ENCODE data around the gene CCDC78.
"Not testable (repeated sequence)": the region's sequence is repeated elsewhere in the genome, so short reads cannot be mapped to it uniquely, and the experiment has no call there.

CCDC78 gene

GRCh38 chr16:751152-752006, 25.1 kb upstream of the CCDC78 start:
- H3K9ac ChIP-seq (ENCODE audit: low read depth, low read length): no peak overlapping the region; the same call in 1 of the 2 replicates
- no peaks in the 10 kb centered on the region for H3K36me3 ChIP-seq (ENCODE audit: insufficient read depth, low read length)
- H3K4me1 ChIP-seq (ENCODE audit: insufficient read depth, low read length): peaks cover 19% of the 10 kb centered on the region; the same call in 1 of the 2 replicates
- H3K9me3 ChIP-seq (ENCODE audit: control insufficient read depth, insufficient read depth, low read length): no peaks in the 10 kb centered on the region

GRCh38 chr16:750485-750884, 24.2 kb upstream of the CCDC78 start:
- no peaks in the 10 kb centered on the region for H3K9me3 ChIP-seq (ENCODE audit: control insufficient read depth, insufficient read depth, low read length)
- peaks cover 19% of the 10 kb centered on the region; the same call in 1 of the 2 replicates for H3K4me1 ChIP-seq (ENCODE audit: insufficient read depth, low read length)
- H3K9ac ChIP-seq (ENCODE audit: low read depth, low read length): no peak overlapping the region
- no peaks in the 10 kb centered on the region for H3K36me3 ChIP-seq (ENCODE audit: insufficient read depth, low read length)

- H3K9ac ChIP-seq (ENCODE audit: low read depth, low read length): no peak overlapping the region
- H3K36me3 ChIP-seq (ENCODE audit: insufficient read depth, low read length): no peaks in the 10 kb centered on the region
- peaks cover 19% of the 10 kb centered on the region; the same call in 1 of the 2 replicates for H3K4me1 ChIP-seq (ENCODE audit: insufficient read depth, low read length)
- H3K9me3 ChIP-seq (ENCODE audit: control insufficient read depth, insufficient read depth, low read length): no peaks in the 10 kb centered on the region
These were observed 22.8 kb upstream of the CCDC78 start for GRCh38 chr16:749010-749409.

- H3K36me3 ChIP-seq (ENCODE audit: insufficient read depth, low read length): no peaks in the 10 kb centered on the region
- no peaks in the 10 kb centered on the region for H3K9me3 ChIP-seq (ENCODE audit: control insufficient read depth, insufficient read depth, low read length)
- H3K4me1 ChIP-seq (ENCODE audit: insufficient read depth, low read length): peaks cover 19% of the 10 kb centered on the region; the same call in 1 of the 2 replicates
- no peak overlapping the region for H3K9ac ChIP-seq (ENCODE audit: low read depth, low read length)
These were observed 21.9 kb upstream of the CCDC78 start for GRCh38 chr16:747978-748746.

DNA sequence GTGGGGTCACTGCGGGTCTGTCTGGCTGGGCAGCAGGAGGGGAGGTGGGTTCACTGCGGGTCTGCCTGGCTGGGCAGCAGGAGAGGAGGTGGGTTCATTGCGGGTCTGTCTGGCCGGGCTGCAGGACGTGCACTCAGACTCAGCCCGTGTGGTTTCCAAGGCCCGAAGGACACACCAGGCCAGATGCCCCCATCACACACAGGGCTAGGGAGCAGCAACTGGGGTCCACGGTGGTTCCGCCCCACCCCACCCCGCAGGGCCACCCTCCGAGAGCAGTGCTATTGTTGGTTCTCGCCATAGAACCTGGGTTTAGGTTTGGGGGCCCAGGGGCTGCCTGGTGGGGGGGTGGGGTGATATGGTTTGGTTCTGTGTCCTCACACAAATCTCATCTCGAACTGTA, 20.4 kb upstream of the CCDC78 start:
- no peaks in the 10 kb centered on the region for H3K9me3 ChIP-seq (ENCODE audit: control insufficient read depth, insufficient read depth, low read length)
- H3K4me1 ChIP-seq (ENCODE audit: insufficient read depth, low read length): peaks cover 10% of the 10 kb centered on the region; the same call in 1 of the 2 replicates
- no peak overlapping the region for H3K9ac ChIP-seq (ENCODE audit: low read depth, low read length)
- H3K36me3 ChIP-seq (ENCODE audit: insufficient read depth, low read length): no peaks in the 10 kb centered on the region

DNA sequence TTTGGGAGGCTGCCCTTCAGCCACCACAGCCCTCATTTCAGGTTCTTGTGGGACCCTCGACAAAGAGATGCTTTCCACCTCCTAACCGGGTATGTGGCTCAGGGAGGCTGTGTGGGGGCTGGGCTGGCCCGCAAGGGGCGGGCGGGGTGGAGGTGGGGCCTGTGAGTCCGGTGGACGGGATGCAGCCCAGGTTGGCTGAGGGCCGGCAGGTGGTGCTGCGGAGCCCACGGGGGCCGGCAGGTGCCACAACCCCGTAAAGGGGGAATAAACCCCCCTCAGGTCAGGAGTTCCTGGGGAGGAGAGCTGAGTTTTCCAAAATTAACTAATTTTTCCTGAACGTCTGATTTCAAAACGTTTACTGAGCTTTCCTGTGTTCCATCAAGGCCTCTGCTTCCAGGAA, 19.5 kb upstream of the CCDC78 start:
- no peak overlapping the region for H3K9ac ChIP-seq (ENCODE audit: low read depth, low read length)
- no peaks in the 10 kb centered on the region for H3K36me3 ChIP-seq (ENCODE audit: insufficient read depth, low read length)
- H3K9me3 ChIP-seq (ENCODE audit: control insufficient read depth, insufficient read depth, low read length): no peaks in the 10 kb centered on the region
- H3K4me1 ChIP-seq (ENCODE audit: insufficient read depth, low read length): 0 out of 2 replicates have a peak, but pooled peaks cover 1% of the 10 kb centered on the region

- no peaks in the 10 kb centered on the region for H3K36me3 ChIP-seq (ENCODE audit: insufficient read depth, low read length)
- H3K4me1 ChIP-seq (ENCODE audit: insufficient read depth, low read length): 0 out of 2 replicates have a peak, but pooled peaks cover 3% of the 10 kb centered on the region
- H3K9ac ChIP-seq (ENCODE audit: low read depth, low read length): no peak overlapping the region
- no peaks in the 10 kb centered on the region for H3K9me3 ChIP-seq (ENCODE audit: control insufficient read depth, insufficient read depth, low read length)
These were observed 17.7 kb upstream of the CCDC78 start for GRCh38 chr16:743794-744500.

DNA sequence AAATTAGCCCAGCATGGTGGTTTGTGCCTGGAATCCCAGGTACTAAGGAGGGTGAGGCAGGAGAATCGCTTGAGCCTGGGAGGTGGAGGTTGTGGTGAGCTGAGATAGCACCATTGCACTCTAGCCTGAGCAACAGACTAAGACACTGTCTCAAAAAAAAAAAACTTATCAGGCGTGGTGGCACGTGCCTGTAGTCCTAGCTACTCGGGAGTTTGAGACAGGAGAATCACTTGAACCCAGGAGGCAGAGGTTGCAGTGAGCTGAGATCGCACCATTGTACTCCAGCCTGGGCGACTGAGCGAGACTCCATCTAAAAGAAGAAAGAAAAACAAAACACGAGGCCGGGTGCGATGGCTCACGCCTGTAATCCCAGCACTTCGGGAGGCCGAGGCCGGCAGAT, 16.7 kb upstream of the CCDC78 start:
- not testable (repeated sequence) for H3K9me3 ChIP-seq (ENCODE audit: control insufficient read depth, insufficient read depth, low read length); H3K4me1 ChIP-seq (ENCODE audit: insufficient read depth, low read length); H3K9ac ChIP-seq (ENCODE audit: low read depth, low read length); H3K36me3 ChIP-seq (ENCODE audit: insufficient read depth, low read length)

DNA sequence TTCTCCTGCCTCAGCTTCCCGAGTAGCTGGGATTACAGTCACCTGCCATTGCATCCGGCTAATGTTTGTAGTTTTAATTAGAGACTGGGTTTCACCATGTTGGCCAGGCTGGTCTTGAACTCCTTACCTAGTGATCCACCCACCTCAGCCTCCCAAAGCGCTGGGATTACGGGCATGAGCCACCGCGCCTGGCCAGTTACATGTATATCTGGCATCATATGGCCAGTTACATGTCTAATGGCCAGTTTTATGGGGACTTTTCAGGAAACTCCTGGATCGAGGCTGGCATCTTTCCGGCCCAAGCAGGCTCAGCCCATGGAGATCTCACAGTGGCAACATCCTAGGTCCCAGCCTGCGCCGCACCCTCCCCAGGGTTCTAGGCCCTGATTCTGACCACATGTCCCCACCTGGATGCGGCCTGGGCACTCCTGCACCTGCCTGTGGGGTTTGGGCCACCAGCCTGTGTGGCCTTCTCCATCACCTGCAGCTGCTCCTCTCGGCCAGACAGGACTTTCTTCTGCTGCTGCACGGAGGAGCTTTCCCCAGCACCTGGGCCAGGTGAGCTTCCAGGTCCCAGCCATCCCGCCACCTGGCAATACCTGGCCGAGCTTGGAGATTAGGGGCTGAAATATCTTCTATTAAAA, 15.9 kb upstream of the CCDC78 start:
- no peak overlapping the region for H3K9ac ChIP-seq (ENCODE audit: low read depth, low read length)
- no peaks in the 10 kb centered on the region for H3K9me3 ChIP-seq (ENCODE audit: control insufficient read depth, insufficient read depth, low read length)
- 0 out of 2 replicates have a peak, but pooled peaks cover under 1% of the 10 kb centered on the region for H3K36me3 ChIP-seq (ENCODE audit: insufficient read depth, low read length)
- peaks cover 6% of the 10 kb centered on the region; the same call in 1 of the 2 replicates for H3K4me1 ChIP-seq (ENCODE audit: insufficient read depth, low read length)

- H3K4me1 ChIP-seq (ENCODE audit: insufficient read depth, low read length): peaks cover 6% of the 10 kb centered on the region; the same call in 1 of the 2 replicates
- H3K9me3 ChIP-seq (ENCODE audit: control insufficient read depth, insufficient read depth, low read length): no peaks in the 10 kb centered on the region
- peaks cover 5% of the 10 kb centered on the region; the same call in 1 of the 2 replicates for H3K36me3 ChIP-seq (ENCODE audit: insufficient read depth, low read length)
- peak within 1 kb of the TSS; percentile 93 for H3K9ac ChIP-seq (ENCODE audit: low read depth, low read length)
These were observed 14.7 kb upstream of the CCDC78 start, which contains the start of gene CIAO3 for GRCh38 chr16:740764-741505. Gene CIAO3, minus strand, starts transcription at chr16:740997. Its CDS starts 12 bp downstream, at chr16:740985.

- Histone ChIP-seq H3K9ac (ENCODE audit: low read depth, low read length) (peak overlapping the region; percentile 93), H3K4me1 (ENCODE audit: insufficient read depth, low read length) (peaks cover 6% of the 10 kb centered on the region; the same call in 1 of the 2 replicates), H3K36me3 (ENCODE audit: insufficient read depth, low read length) (peaks cover 5% of the 10 kb centered on the region; the same call in 1 of the 2 replicates), H3K9me3 (ENCODE audit: control insufficient read depth, insufficient read depth, low read length) (no peaks in the 10 kb centered on the region)
These were observed 14.2 kb upstream of the CCDC78 start for GRCh38 chr16:740459-740763.

GRCh38 chr16:739560-740458, 13.6 kb upstream of the CCDC78 start:
- H3K9ac ChIP-seq (ENCODE audit: low read depth, low read length): peak overlapping the region; percentile 93
- no peaks in the 10 kb centered on the region for H3K9me3 ChIP-seq (ENCODE audit: control insufficient read depth, insufficient read depth, low read length)
- peaks cover 6% of the 10 kb centered on the region; the same call in 1 of the 2 replicates for H3K4me1 ChIP-seq (ENCODE audit: insufficient read depth, low read length)
- peaks cover 5% of the 10 kb centered on the region; the same call in 1 of the 2 replicates for H3K36me3 ChIP-seq (ENCODE audit: insufficient read depth, low read length)
